SK-N-MC (cell line): ENCODE measurements around the gene DDAH1.

Experiments used
- EZH2 ChIP-seq: fragments of 200-600 bp; sonication (generic); IDR thresholded peaks from one replicate; pipeline ENCODE4 v1.6.1; 2017; ENCODE audit warnings: antibody characterized with exemption
- FOXP2 ChIP-seq: optimal IDR thresholded peaks from 2 replicates; pipeline ENCODE3; 2011; ENCODE audit warnings: mild to moderate bottlenecking, moderate library complexity; ENCODE audit not compliant: insufficient read depth; ENCODE audit errors: extremely low read length, control extremely low read depth

GRCh38 chr1:85318217-85318616, 146.7 kb downstream of the DDAH1 start:
- no peak for TF ChIP-seq EZH2
- no peak for TF ChIP-seq FOXP2
